GM23338 (cell line): Measurements from ENCODE around the gene NSUN7. TPM values are rescaled to one million over a fixed set of nuclear protein-coding genes. Genes with fewer than 3 reads are reported as not detected.

Experiments used
- ATAC-seq: fragments of 200-7000 bp; cut with Tn5 transposase; 3 replicates; pipeline ENCODE4 v1.9.1; 2020
- DNase-seq: peaks from one replicate; pipeline ENCODE4 v3.0.0-alpha.2; 2015; ENCODE audit warnings: low spot score
- H2AFZ ChIP-seq: fragments of 200-600 bp; sonication (generic); 2 replicates; pipeline ENCODE4 v1.8.0; 2016; ENCODE audit warnings: antibody characterized with exemption, mild to moderate bottlenecking, moderate library complexity
- H3F3A ChIP-seq: fragments of 200-600 bp; sonication (generic); replicated peaks from 2 replicates; pipeline ENCODE4 v1.8.0; 2017; ENCODE audit warnings: antibody characterized with exemption, mixed run types, low read depth
- H3K27ac ChIP-seq: fragments of 200-600 bp; sonication (generic); 2 replicates; pipeline ENCODE4 v1.6.1; 2016; ENCODE audit warnings: low read depth
- H3K27me3 ChIP-seq: fragments of 200-600 bp; sonication (generic); 2 replicates; pipeline ENCODE4 v1.8.0; 2016; ENCODE audit warnings: mild to moderate bottlenecking, mixed run types, moderate library complexity; ENCODE audit not compliant: insufficient read depth
- H3K36me3 ChIP-seq: fragments of 200-600 bp; sonication (generic); 2 replicates; pipeline ENCODE4 v1.8.0; 2016; ENCODE audit warnings: mild to moderate bottlenecking; ENCODE audit not compliant: insufficient read depth
- H3K4me1 ChIP-seq: fragments of 200-600 bp; sonication (generic); 2 replicates; pipeline ENCODE4 v1.8.0; 2016; ENCODE audit warnings: mild to moderate bottlenecking, moderate library complexity; ENCODE audit not compliant: insufficient read depth
- H3K4me2 ChIP-seq: fragments of 200-600 bp; sonication (generic); 2 replicates; pipeline ENCODE4 v1.7.1; 2017; ENCODE audit warnings: mixed run types
- H3K4me3 ChIP-seq: fragments of 200-600 bp; sonication (generic); 2 replicates; pipeline ENCODE4 v1.6.1; 2016; ENCODE audit warnings: mixed run types
- H3K79me2 ChIP-seq: fragments of 200-600 bp; sonication (generic); replicated peaks from 2 replicates; pipeline ENCODE4 v1.8.0; 2017; ENCODE audit warnings: mild to moderate bottlenecking; ENCODE audit not compliant: insufficient read depth
- H3K9me2 ChIP-seq: fragments of 200-600 bp; sonication (generic); 2 replicates; pipeline ENCODE4 v1.8.0; 2017; ENCODE audit not compliant: insufficient read depth
- H4K20me1 ChIP-seq: fragments of 200-600 bp; sonication (generic); replicated peaks from 2 replicates; pipeline ENCODE4 v1.8.0; 2017; ENCODE audit warnings: mild to moderate bottlenecking; ENCODE audit not compliant: insufficient read depth
- H3K27ac Mint-ChIP-seq: 2 replicates; pipeline ENCODE4 v1.8.0; 2020; ENCODE audit warnings: inconsistent platforms, mild to moderate bottlenecking, moderate library complexity, mixed read lengths
- H3K27me3 Mint-ChIP-seq: 3 replicates; pipeline ENCODE4 v1.8.0; 2022; ENCODE audit warnings: low read depth, mild to moderate bottlenecking, moderate library complexity, mixed read lengths, inconsistent platforms; ENCODE audit not compliant: insufficient read depth, poor library complexity
- H3K36me3 Mint-ChIP-seq: 3 replicates; pipeline ENCODE4 v1.8.0; 2021; ENCODE audit warnings: low read depth, mild to moderate bottlenecking, inconsistent platforms, moderate library complexity, mixed read lengths
- H3K4me1 Mint-ChIP-seq: 3 replicates; pipeline ENCODE4 v1.8.0; 2020; ENCODE audit warnings: mild to moderate bottlenecking, inconsistent platforms, mixed read lengths
- H3K4me3 Mint-ChIP-seq: 3 replicates; pipeline ENCODE4 v1.8.0; 2021; ENCODE audit warnings: moderate library complexity, mild to moderate bottlenecking, inconsistent platforms, mixed read lengths
- H3K9me3 Mint-ChIP-seq: 3 replicates; pipeline ENCODE4 v1.8.0; 2020; ENCODE audit warnings: moderate library complexity, mild to moderate bottlenecking, inconsistent platforms, mixed read lengths
- CREB1 ChIP-seq: fragments of 250-450 bp; sonication (Bioruptor Pico); IDR thresholded peaks from 2 replicates; pipeline ENCODE4 v1.5.0; 2020; ENCODE audit warnings: low read depth, mild to moderate bottlenecking, moderate library complexity
- CTCF ChIP-seq, 2 experiments: fragments of 200-600 bp in 1 of 2; sonication (generic) in 1 of 2; conservative IDR thresholded peaks; 2 replicates each; pipeline versions ENCODE4 v1.5.1 to v1.6.1; 2016 to 2017; ENCODE audit warnings: antibody characterized with exemption in 2 of 2, low read depth in 2 of 2, mild to moderate bottlenecking in 2 of 2, moderate library complexity in 1 of 2
- ETS1 ChIP-seq: IDR thresholded peaks from 2 replicates; pipeline ENCODE4 v1.6.1; 2016; ENCODE audit warnings: antibody characterized with exemption
- EZH2 ChIP-seq: fragments of 200-600 bp; sonication (generic); IDR thresholded peaks from one replicate; pipeline ENCODE4 v1.8.0; 2017; ENCODE audit warnings: antibody characterized with exemption, mild to moderate bottlenecking, low read depth; ENCODE audit not compliant: unreplicated experiment
- EZH2phosphoT487 ChIP-seq: fragments of 200-600 bp; sonication (generic); IDR thresholded peaks from one replicate; pipeline ENCODE4 v1.8.1; 2018; ENCODE audit warnings: antibody characterized with exemption; ENCODE audit not compliant: unreplicated experiment
- JUNB ChIP-seq: IDR thresholded peaks from one replicate; pipeline ENCODE4 v1.6.1; 2016; ENCODE audit warnings: antibody characterized with exemption; ENCODE audit not compliant: unreplicated experiment
- NANOG ChIP-seq: IDR thresholded peaks from 2 replicates; pipeline ENCODE4 v1.6.1; 2016; ENCODE audit warnings: antibody characterized with exemption, borderline replicate concordance
- POLR2AphosphoS5 ChIP-seq: IDR thresholded peaks from 2 replicates; pipeline ENCODE4 v1.6.1; 2016; ENCODE audit warnings: antibody characterized with exemption, low read depth
- REST ChIP-seq: IDR thresholded peaks from one replicate; pipeline ENCODE4 v1.6.1; 2018; ENCODE audit warnings: antibody characterized with exemption; ENCODE audit not compliant: unreplicated experiment
- STAT1 ChIP-seq: IDR thresholded peaks from one replicate; pipeline ENCODE4 v1.6.1; 2016; ENCODE audit warnings: antibody characterized with exemption; ENCODE audit not compliant: unreplicated experiment
- ZNF114 ChIP-seq: fragments of 250-450 bp; sonication (Bioruptor Pico); IDR thresholded peaks from 2 replicates; pipeline ENCODE4 v1.5.0; 2020; ENCODE audit warnings: mild to moderate bottlenecking, moderate library complexity
- ZNF331 ChIP-seq: fragments of 250-450 bp; sonication (Bioruptor Pico); IDR thresholded peaks from 2 replicates; pipeline ENCODE4 v1.5.0; 2020; ENCODE audit warnings: low read depth, mild to moderate bottlenecking, moderate library complexity
- ZNF462 ChIP-seq: fragments of 250-450 bp; sonication (Bioruptor Pico); IDR thresholded peaks from 2 replicates; pipeline ENCODE4 v1.5.0; 2020; ENCODE audit warnings: mild to moderate bottlenecking, moderate library complexity
- polyA plus RNA-seq: library from polyadenylated mRNA; unstranded; fragments of >200 nt; fragmentation: Nextera tagmentation; extraction: Ambion mirVana; gene quantifications from 2 replicates; pipeline ENCODE4 v1.2.1, GENCODE V29; 2016
- total RNA-seq: library from RNA; depleted of rRNA; stranded (reverse); fragments of >200 nt; shearing (Covaris generic); gene quantifications from 2 replicates; pipeline ENCODE4 v1.2.3, GENCODE V29; 2014

NSUN7 gene
- total and polyA plus RNA-seq, 2 experiments from 2014 or later = 28.8 to 29.0 TPM

GRCh38 chr4:40845154-40845835 is 95.5 kb downstream of the NSUN7 start:
- DNase-seq (no peak), ATAC-seq (no peak)
- H3K4me2 ChIP-seq = no peak overlapping the region
- H3K36me3 ChIP-seq = no peaks in the 10 kb centered on the region
- peaks cover 50% of the 10 kb centered on the region for H3K4me1 Mint-ChIP-seq
- peaks cover 4% of the 10 kb centered on the region for H3K27me3 Mint-ChIP-seq
- peaks cover 26% of the 10 kb centered on the region for H4K20me1 ChIP-seq
- H2AFZ ChIP-seq = no peak overlapping the region
- H3K4me3 ChIP-seq = no peak overlapping the region
- peak overlapping the region; percentile 30; the same call in 1 of the 2 replicates for H3K27ac ChIP-seq
- H3K36me3 Mint-ChIP-seq = peaks cover 5% of the 10 kb centered on the region; the same call in 2 of the 3 replicates
- H3K27ac Mint-ChIP-seq = 0 out of 2 replicates have a peak overlapping the region, but pooled peaks have one; percentile 63
- no peak overlapping the region for H3K4me3 Mint-ChIP-seq
- no peaks in the 10 kb centered on the region for H3K9me3 Mint-ChIP-seq
- no peaks in the 10 kb centered on the region for H3K27me3 ChIP-seq
- H3K79me2 ChIP-seq = peaks cover 75% of the 10 kb centered on the region
- TF ChIP-seq ZNF462 (CRISPR knock-in tag) (no peak), ZNF114 (CRISPR knock-in tag) (no peak), ZNF331 (no peak), CREB1 (no peak), CTCF (conservative IDR thresholded peaks at IDR 0.05; ENCODE audit: low read depth in 2 of 2) (no peak), STAT1 (no peak), REST (no peak), EZH2 (no peak), ETS1 (no peak), JUNB (no peak), NANOG (no peak), POLR2AphosphoS5 (no peak), EZH2phosphoT487 (no peak)
- H3K9me2 ChIP-seq = no peaks in the 10 kb centered on the region; the same call in 1 of the 2 replicates
- 0 out of 2 replicates have a peak, but pooled peaks cover 6% of the 10 kb centered on the region for H3F3A ChIP-seq
- peaks cover 35% of the 10 kb centered on the region for H3K4me1 ChIP-seq
